ENCODE results near the gene GALT. TPM values are rescaled to one million over a fixed set of nuclear protein-coding genes. Genes with fewer than 3 reads are reported as not detected.

The GALT gene
- total and polyA plus RNA-seq, 4 donors = 58.6 to 196 (median 115) TPM

DNA sequence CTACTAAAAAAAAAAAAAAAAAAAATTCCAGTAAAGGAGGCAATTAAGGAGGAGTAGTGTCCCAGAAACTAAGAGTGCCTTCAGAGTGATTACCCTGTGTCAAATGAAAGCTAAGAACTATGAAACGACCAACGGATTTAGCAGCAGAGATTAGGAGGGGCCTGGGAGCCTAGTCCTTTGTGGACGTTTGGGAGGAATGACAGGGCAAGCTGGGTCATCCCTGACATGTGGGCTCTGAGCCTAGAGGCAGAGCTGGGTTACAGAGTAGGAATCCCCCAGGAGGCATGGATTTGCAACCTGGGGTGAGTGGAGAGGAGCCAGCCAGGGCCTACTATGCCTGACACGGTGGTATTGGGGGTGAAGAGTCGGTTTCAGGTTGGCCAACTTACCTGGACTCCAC lies 13.3 kb upstream of the GALT start:
- Histone ChIP-seq H3K27ac (ENCODE audit: low read depth in 1 of 2, low read length in 2 of 2) (no peak overlapping the region), H3K27me3 (ENCODE audit: control insufficient read depth in 4 of 4, insufficient read depth in 4 of 4, low read length in 3 of 4) (no peaks in the 10 kb centered on the region), H3K4me3 (ENCODE audit: low read depth in 1 of 3, low read length in 3 of 3) (no peak overlapping the region), H3K4me1 (ENCODE audit: control insufficient read depth in 4 of 4, insufficient read depth in 4 of 4, low read length in 3 of 4) (peaks cover 6 to 88% (median 78%) of the 10 kb centered on the region in 4 donors), H3K9me3 (ENCODE audit: control insufficient read depth in 4 of 4, low read length in 3 of 4) (no peaks in the 10 kb centered on the region), H3K36me3 (ENCODE audit: control insufficient read depth in 4 of 4, insufficient read depth in 3 of 4, low read depth in 1 of 4, low read length in 3 of 4) (peaks cover 0 to 4% (median 2%) of the 10 kb centered on the region in 4 donors), H3K9ac (ENCODE audit: low read depth in 1 of 2, low read length in 2 of 2) (no peak overlapping the region)
- TF ChIP-seq JUND (IDR thresholded peaks at IDR 0.05) (no peak), FOXA1 (IDR thresholded peaks at IDR 0.05) (no peak), EGR1 (IDR thresholded peaks at IDR 0.05; ENCODE audit: low read depth in 2 of 2) (no peak), FOXA2 (IDR thresholded peaks at IDR 0.05) (no peak), SP1 (IDR thresholded peaks at IDR 0.05) (no peak), GABPA (IDR thresholded peaks at IDR 0.05 in 1 of 2, conservative IDR thresholded peaks at IDR 0.05 in 1 of 2) (no peak), NR2F2 (IDR thresholded peaks at IDR 0.05) (no peak), YY1 (IDR thresholded peaks at IDR 0.05) (no peak), HNF4G (IDR thresholded peaks at IDR 0.05) (no peak), RXRA (IDR thresholded peaks at IDR 0.05) (no peak), HNF4A (conservative IDR thresholded peaks at IDR 0.05) (no peak), RAD21 (IDR thresholded peaks at IDR 0.05) (no peak)
- TF ChIP-seq, protein P1, sequence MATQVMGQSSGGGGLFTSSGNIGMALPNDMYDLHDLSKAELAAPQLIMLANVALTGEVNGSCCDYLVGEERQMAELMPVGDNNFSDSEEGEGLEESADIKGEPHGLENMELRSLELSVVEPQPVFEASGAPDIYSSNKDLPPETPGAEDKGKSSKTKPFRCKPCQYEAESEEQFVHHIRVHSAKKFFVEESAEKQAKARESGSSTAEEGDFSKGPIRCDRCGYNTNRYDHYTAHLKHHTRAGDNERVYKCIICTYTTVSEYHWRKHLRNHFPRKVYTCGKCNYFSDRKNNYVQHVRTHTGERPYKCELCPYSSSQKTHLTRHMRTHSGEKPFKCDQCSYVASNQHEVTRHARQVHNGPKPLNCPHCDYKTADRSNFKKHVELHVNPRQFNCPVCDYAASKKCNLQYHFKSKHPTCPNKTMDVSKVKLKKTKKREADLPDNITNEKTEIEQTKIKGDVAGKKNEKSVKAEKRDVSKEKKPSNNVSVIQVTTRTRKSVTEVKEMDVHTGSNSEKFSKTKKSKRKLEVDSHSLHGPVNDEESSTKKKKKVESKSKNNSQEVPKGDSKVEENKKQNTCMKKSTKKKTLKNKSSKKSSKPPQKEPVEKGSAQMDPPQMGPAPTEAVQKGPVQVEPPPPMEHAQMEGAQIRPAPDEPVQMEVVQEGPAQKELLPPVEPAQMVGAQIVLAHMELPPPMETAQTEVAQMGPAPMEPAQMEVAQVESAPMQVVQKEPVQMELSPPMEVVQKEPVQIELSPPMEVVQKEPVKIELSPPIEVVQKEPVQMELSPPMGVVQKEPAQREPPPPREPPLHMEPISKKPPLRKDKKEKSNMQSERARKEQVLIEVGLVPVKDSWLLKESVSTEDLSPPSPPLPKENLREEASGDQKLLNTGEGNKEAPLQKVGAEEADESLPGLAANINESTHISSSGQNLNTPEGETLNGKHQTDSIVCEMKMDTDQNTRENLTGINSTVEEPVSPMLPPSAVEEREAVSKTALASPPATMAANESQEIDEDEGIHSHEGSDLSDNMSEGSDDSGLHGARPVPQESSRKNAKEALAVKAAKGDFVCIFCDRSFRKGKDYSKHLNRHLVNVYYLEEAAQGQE (IDR thresholded peaks at IDR 0.05) = no peak
- TF ChIP-seq, protein P2, sequence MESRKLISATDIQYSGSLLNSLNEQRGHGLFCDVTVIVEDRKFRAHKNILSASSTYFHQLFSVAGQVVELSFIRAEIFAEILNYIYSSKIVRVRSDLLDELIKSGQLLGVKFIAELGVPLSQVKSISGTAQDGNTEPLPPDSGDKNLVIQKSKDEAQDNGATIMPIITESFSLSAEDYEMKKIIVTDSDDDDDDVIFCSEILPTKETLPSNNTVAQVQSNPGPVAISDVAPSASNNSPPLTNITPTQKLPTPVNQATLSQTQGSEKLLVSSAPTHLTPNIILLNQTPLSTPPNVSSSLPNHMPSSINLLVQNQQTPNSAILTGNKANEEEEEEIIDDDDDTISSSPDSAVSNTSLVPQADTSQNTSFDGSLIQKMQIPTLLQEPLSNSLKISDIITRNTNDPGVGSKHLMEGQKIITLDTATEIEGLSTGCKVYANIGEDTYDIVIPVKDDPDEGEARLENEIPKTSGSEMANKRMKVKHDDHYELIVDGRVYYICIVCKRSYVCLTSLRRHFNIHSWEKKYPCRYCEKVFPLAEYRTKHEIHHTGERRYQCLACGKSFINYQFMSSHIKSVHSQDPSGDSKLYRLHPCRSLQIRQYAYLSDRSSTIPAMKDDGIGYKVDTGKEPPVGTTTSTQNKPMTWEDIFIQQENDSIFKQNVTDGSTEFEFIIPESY (IDR thresholded peaks at IDR 0.05) = no peak
- TF ChIP-seq, protein P3, sequence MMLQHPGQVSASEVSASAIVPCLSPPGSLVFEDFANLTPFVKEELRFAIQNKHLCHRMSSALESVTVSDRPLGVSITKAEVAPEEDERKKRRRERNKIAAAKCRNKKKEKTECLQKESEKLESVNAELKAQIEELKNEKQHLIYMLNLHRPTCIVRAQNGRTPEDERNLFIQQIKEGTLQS (IDR thresholded peaks at IDR 0.05) = no peak
- TF ChIP-seq, protein P4, sequence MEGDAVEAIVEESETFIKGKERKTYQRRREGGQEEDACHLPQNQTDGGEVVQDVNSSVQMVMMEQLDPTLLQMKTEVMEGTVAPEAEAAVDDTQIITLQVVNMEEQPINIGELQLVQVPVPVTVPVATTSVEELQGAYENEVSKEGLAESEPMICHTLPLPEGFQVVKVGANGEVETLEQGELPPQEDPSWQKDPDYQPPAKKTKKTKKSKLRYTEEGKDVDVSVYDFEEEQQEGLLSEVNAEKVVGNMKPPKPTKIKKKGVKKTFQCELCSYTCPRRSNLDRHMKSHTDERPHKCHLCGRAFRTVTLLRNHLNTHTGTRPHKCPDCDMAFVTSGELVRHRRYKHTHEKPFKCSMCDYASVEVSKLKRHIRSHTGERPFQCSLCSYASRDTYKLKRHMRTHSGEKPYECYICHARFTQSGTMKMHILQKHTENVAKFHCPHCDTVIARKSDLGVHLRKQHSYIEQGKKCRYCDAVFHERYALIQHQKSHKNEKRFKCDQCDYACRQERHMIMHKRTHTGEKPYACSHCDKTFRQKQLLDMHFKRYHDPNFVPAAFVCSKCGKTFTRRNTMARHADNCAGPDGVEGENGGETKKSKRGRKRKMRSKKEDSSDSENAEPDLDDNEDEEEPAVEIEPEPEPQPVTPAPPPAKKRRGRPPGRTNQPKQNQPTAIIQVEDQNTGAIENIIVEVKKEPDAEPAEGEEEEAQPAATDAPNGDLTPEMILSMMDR (IDR thresholded peaks at IDR 0.05; ENCODE audit: low read depth, low read length, missing input control) = no peak
- DNase-seq (ENCODE audit: low spot score) = no peak
- WGBS = 43% methylated on average over 5 of the region's 5 CpGs

Data from liver (tissue), 9 donors.